Brain microvascular endothelial cell (primary cell): ENCODE measurements around the gene GPR146.

ENCODE experiments used
- DNase-seq: peaks from one replicate; pipeline ENCODE4 v3.0.0-alpha.2; 2020
- H3K27ac ChIP-seq: fragments of 250-450 bp; sonication (Bioruptor Pico); 2 replicates; pipeline ENCODE4 v1.5.1; 2020; ENCODE audit warnings: mild to moderate bottlenecking, moderate library complexity
- H3K27me3 ChIP-seq: fragments of 250-450 bp; sonication (Bioruptor Pico); replicated peaks from 2 replicates; pipeline ENCODE4 v1.5.1; 2020; ENCODE audit warnings: mild to moderate bottlenecking
- H3K36me3 ChIP-seq: fragments of 250-450 bp; sonication (Bioruptor Pico); replicated peaks from 2 replicates; pipeline ENCODE4 v1.5.1; 2020; ENCODE audit warnings: mild to moderate bottlenecking
- H3K4me3 ChIP-seq: 2 replicates; pipeline ENCODE4 v1.5.1; 2011; ENCODE audit warnings: low read depth, mild to moderate bottlenecking, control low read depth, low read length, moderate library complexity
- CTCF ChIP-seq: IDR thresholded peaks from 2 replicates; pipeline ENCODE4 v1.5.1; 2011; ENCODE audit warnings: low read depth, mild to moderate bottlenecking, moderate library complexity, low read length, control low read depth, inconsistent platforms; ENCODE audit errors: missing control alignments
- in situ Hi-C: cut with HindIII; loops from 2 replicates; pipeline ENCODE4 v1.10.0; 2017; ENCODE audit warnings: low sequenced_read_pairs, low pct_ligation_motif_present

Gene GPR146

GRCh38 chr7:1004018-1004852 lies 40.1 kb upstream of the GPR146 start:
- no peak overlapping the region for H3K4me3 ChIP-seq
- no peaks in the 10 kb centered on the region for H3K36me3 ChIP-seq
- in situ Hi-C loops: no loop called here
- no peak for DNase-seq
- no peaks in the 10 kb centered on the region for H3K27me3 ChIP-seq
- H3K27ac ChIP-seq: no peak overlapping the region
- no peak for TF ChIP-seq CTCF

- DNase-seq: no peak
- in situ Hi-C loops: no loop called here
- Histone ChIP-seq H3K27me3 (no peaks in the 10 kb centered on the region), H3K36me3 (peaks cover 3% of the 10 kb centered on the region), H3K4me3 (no peak overlapping the region), H3K27ac (no peak overlapping the region)
- TF ChIP-seq CTCF: no peak
Observed at GRCh38 chr7:1005303-1005702, 39.0 kb upstream of the GPR146 start.

GRCh38 chr7:1007901-1008300 lies 36.4 kb upstream of the GPR146 start:
- H3K4me3 ChIP-seq: no peak overlapping the region

GRCh38 chr7:1008733-1009363 lies 35.5 kb upstream of the GPR146 start:
- no peaks in the 10 kb centered on the region for H3K27me3 ChIP-seq
- in situ Hi-C loops: no loop called here
- TF ChIP-seq CTCF: no peak
- H3K4me3 ChIP-seq: no peak overlapping the region
- no peak for DNase-seq
- H3K27ac ChIP-seq: no peak overlapping the region
- peaks cover 3% of the 10 kb centered on the region for H3K36me3 ChIP-seq

More at GRCh38 chr7:1007901-1008300, 36.4 kb upstream of the GPR146 start:
- no peak for TF ChIP-seq CTCF
- Histone ChIP-seq H3K36me3 (peaks cover 3% of the 10 kb centered on the region), H3K27ac (no peak overlapping the region), H3K27me3 (no peaks in the 10 kb centered on the region)
- in situ Hi-C loops: no loop called here
- DNase-seq: no peak

- H3K36me3 ChIP-seq: peaks cover 3% of the 10 kb centered on the region
- H3K4me3 ChIP-seq: no peak overlapping the region
- no peak for TF ChIP-seq CTCF
- no peak for DNase-seq
- H3K27me3 ChIP-seq: no peaks in the 10 kb centered on the region
- in situ Hi-C loops: no loop called here
- no peak overlapping the region for H3K27ac ChIP-seq
Observed at GRCh38 chr7:1009747-1010146, 34.6 kb upstream of the GPR146 start.
